ENCODE results near the gene HELZ2. TPM values are rescaled to one million over a fixed set of nuclear protein-coding genes. Genes with fewer than 3 reads are reported as not detected.

HELZ2 gene
- total RNA-seq, 1 donor from 2014 or later, result 58.1 TPM

- H3K36me3 ChIP-seq, result peaks cover 68 to 78% of the 10 kb centered on the region in 2 donors
Measured at GRCh38 chr20:63594043-63594561, 20.1 kb upstream of the HELZ2 start.

GRCh38 chr20:63592661-63593060, 18.6 kb upstream of the HELZ2 start:
- intact Hi-C loops (cut with DNase I), result no loop called here
- Histone ChIP-seq H3K27ac (no peak overlapping the region), H3K4me1 (peaks cover 0 to 6% of the 10 kb centered on the region in 2 donors), H3K27me3 (no peaks in the 10 kb centered on the region), H3K9me3 (no peaks in the 10 kb centered on the region), H3K36me3 (peaks cover 65 to 75% of the 10 kb centered on the region in 2 donors), H3K4me3 (no peak overlapping the region)
- DNase-seq (ENCODE audit: low spot score in 2 of 2), result no peak
- no peak for TF ChIP-seq CTCF (IDR thresholded peaks at IDR 0.05)

More at GRCh38 chr20:63594043-63594561, 20.1 kb upstream of the HELZ2 start:
- H3K9me3 ChIP-seq, result no peaks in the 10 kb centered on the region
- no peak for TF ChIP-seq CTCF (IDR thresholded peaks at IDR 0.05)
- H3K4me3 ChIP-seq, result no peak overlapping the region
- no peak for DNase-seq (ENCODE audit: low spot score in 2 of 2)
- H3K4me1 ChIP-seq, result peaks cover 0 to 6% of the 10 kb centered on the region in 2 donors
- intact Hi-C loops (cut with DNase I), result no loop called here
- H3K27ac ChIP-seq, result peak overlapping the region in 1 of 2 donors; percentile 45
- H3K27me3 ChIP-seq, result no peaks in the 10 kb centered on the region

- no peak for DNase-seq (ENCODE audit: low spot score in 2 of 2)
- Histone ChIP-seq H3K27me3 (no peaks in the 10 kb centered on the region), H3K27ac (no peak overlapping the region), H3K36me3 (peaks cover 64 to 74% of the 10 kb centered on the region in 2 donors), H3K9me3 (no peaks in the 10 kb centered on the region), H3K4me3 (no peak overlapping the region), H3K4me1 (peaks cover 0 to 6% of the 10 kb centered on the region in 2 donors)
- no peak for TF ChIP-seq CTCF (IDR thresholded peaks at IDR 0.05)
- intact Hi-C loops (cut with DNase I), result no loop called here
Measured at GRCh38 chr20:63591786-63592355, 17.8 kb upstream of the HELZ2 start.

GRCh38 chr20:63591147-63591533, 17.1 kb upstream of the HELZ2 start:
- Histone ChIP-seq H3K27ac (no peak overlapping the region), H3K4me1 (peaks cover 0 to 6% of the 10 kb centered on the region in 2 donors), H3K4me3 (no peak overlapping the region), H3K36me3 (peaks cover 64 to 71% of the 10 kb centered on the region in 2 donors), H3K27me3 (no peaks in the 10 kb centered on the region), H3K9me3 (no peaks in the 10 kb centered on the region)
- DNase-seq (ENCODE audit: low spot score in 2 of 2), result no peak
- intact Hi-C loops (cut with DNase I), result no loop called here
- TF ChIP-seq CTCF (IDR thresholded peaks at IDR 0.05), result no peak

- DNase-seq (ENCODE audit: low spot score in 2 of 2), result no peak
Measured at GRCh38 chr20:63590218-63591146, 16.4 kb upstream of the HELZ2 start.

More at GRCh38 chr20:63590218-63591146, 16.4 kb upstream of the HELZ2 start:
- TF ChIP-seq CTCF (IDR thresholded peaks at IDR 0.05), result no peak
- Histone ChIP-seq H3K36me3 (peaks cover 58 to 65% of the 10 kb centered on the region in 2 donors), H3K9me3 (no peaks in the 10 kb centered on the region), H3K27ac (no peak overlapping the region), H3K4me1 (peaks cover 0 to 6% of the 10 kb centered on the region in 2 donors), H3K27me3 (no peaks in the 10 kb centered on the region), H3K4me3 (no peak overlapping the region)
- intact Hi-C loops (cut with DNase I), result no loop called here

All from ascending aorta (tissue), 2 donors.